ENCODE results near the gene MAST1.
"Not testable (repeated sequence)": the region's sequence is repeated elsewhere in the genome, so short reads cannot be mapped to it uniquely, and the experiment has no call there.

Gene MAST1

DNA sequence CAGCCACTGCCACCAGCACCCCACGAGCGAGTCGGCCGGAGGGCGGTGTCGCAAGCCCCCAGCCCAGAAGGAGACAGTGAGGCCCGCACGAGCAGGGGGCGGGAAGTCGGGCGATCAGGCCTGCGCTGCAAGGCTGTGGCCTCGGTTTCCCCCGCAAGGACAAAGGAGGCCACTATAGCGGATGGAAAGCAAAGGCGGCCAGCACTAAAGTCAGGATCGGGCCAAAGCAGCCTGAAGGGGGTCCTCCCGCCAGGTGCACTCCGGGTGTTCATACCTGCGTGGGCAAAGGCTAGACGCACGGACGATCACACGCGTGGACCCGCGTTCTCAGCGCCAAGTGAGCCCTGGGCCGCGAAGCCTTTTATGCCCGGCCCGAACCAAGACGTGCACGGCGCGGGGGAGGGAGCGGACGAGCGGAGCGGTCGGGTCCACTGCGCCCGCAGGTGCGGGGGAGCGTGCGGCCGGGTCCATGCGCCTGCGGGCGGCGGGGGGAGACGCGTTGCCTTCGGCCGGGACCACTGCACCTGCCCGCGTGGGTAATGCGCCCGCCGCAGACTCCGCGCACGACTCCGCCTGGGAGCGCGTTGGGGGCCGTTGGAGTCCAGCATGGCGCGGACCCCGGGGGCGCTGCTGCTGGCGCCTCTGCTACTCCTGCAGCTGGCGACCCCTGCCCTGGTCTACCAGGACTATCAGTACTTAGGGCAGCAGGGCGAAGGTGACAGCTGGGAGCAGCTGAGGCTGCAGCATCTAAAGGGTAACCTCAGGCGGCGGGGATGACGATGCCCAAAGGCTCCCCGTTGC, 36.6 kb upstream of the MAST1 start, which contains the start of the genes PRDX2 and THSD8:
PRDX2 (minus strand) TSS at position 335 of the 801 bp plus-strand sequence. CDS start 539 bp downstream, outside the sequence.
THSD8 (plus strand) TSS at position 604 of the 801 bp plus-strand sequence; CDS start at position 607, 3 bp downstream.
- peak; percentile 71 for DNase-seq

DNA sequence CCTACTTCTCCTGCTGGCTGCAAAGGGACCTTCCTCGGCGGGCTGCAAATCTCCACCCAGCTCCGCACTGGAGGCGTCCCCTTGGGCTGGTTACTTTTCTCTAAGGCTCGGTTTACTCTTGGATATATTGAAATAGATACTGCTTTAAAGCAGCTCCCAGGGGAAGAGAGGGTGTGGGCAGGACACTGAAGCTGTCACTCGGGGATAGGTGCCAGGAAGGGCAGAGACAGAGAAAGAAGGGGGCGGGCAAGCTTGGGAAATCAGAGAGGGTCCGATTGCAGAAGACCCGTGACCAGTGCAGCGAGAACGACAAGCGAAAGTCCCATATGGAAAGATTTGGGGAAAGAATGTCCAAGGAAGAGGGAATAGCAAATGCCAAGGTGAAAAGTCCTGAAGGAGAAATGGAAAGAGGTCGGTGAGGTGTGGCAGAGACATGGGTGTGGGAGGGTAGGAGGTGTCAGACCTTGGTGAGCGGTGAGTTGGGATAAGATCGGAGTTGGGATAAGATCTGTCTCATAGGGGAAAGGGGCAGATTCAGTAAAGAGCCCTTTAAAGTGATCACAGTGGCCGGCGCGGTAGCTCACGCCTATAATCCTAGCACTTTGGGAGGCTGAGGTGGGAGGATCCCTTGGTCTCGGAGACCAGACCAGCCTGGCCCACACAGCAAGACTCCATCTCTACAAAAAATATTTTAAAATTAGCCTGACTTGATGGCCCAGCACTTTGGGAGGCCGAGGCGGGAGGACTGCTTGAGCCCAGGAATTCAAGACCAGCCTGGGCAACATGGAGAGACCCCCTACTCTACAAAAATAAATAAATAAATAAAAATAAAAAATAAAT, 35.8 kb upstream of the MAST1 start:
- no peak for DNase-seq

DNA sequence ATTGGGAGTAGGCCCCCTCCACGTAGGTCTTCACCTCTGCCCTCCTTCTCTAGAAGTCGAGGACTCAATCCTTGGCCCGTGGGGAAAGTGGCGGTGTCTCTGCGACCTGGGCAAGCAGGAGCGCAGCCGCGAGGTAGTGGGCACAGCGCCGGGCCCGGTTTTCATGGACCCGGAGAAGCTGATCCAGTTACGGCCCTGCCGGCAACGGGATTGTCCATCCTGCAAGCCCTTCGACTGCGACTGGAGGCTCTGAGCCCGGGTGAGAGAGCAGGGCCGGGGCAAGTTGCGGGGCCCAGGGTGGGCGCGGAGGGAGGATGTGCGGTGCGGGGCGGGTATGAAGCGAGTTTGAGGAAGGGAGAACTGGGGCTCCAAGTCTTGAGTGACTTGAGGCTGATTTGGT, 34.3 kb upstream of the MAST1 start:
- no peak for DNase-seq

DNA sequence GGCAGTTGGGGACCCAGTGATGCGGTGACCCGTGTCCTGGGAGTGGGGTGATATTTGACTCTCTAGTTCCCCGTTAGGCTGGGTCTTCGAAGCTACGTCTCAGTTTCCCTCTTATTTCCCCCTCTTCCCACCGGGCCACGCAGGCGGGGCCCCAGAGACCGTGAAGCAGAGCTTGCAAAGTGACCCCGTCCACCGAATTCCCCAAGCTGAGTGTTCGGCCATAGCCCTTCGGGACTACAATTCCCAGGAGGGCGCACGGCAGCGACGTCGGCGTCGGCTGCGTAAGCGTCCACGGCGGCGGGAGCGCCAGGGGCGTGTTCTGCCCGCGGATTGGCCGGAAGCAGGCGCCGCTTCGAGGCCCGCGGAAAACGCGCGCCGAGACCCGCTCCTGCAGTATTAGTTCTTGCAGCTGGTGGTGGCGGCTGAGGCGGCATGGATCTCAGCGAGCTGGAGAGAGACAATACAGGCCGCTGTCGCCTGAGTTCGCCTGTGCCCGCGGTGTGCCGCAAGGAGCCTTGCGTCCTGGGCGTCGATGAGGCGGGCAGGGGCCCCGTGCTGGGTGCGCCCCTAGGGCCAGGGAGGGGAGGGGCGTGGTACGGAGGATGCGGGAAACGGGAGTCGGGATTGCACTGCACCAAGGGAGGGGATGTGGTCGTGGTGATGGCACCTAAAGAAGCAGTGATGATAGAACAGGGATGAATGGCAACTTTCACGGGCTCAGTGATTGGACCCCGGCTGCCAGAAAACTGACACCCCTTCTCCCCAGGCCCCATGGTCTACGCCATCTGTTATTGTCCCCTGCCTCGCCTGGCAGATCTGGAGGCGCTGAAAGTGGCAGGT, 31.9 kb upstream of the MAST1 start, which contains the start of gene RNASEH2A:
RNASEH2A (plus strand) TSS at position 343 of the 840 bp plus-strand sequence; CDS start at position 433, 90 bp downstream.
- DNase-seq = peak; percentile 90

DNA sequence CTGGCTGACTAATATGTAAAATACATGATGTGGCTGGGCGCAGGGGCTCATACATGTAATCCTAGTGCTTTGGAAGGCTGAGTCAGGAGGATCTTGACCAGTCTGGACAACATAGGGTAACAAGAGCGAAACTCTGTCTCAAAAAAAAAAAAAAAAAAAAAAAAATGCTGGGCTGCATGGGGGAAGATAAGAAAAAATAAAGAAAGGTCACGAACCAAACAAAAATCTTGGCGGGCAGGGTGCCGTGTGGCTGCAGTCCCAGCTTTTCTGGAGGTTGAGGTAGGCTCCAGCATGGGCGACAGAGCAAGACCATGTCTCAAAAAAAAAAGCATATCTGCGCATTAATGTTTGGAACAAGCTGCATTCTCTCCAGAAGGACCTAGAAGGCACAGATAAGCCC, 23.2 kb upstream of the MAST1 start:
- DNase-seq = no peak

DNA sequence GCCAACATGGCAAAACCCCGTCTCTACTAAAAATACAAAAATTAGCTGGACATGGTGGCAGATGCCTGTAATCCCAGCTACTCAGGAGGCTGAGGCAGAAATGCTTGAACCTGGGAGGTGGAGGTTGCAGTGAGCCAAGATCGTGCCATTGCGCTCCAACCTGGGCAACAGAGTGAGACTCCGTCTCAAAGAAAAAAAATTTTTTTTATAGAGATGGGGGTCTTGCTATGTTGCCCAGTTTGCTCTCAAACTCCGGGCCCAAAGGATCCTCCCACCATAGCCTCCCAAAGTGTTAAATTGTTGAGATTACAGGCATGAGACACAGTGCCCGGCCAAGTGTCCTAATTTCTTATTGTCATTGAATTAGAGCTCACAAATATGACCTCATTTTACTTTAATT, 21.1 kb upstream of the MAST1 start:
- DNase-seq = not testable (repeated sequence)

DNA sequence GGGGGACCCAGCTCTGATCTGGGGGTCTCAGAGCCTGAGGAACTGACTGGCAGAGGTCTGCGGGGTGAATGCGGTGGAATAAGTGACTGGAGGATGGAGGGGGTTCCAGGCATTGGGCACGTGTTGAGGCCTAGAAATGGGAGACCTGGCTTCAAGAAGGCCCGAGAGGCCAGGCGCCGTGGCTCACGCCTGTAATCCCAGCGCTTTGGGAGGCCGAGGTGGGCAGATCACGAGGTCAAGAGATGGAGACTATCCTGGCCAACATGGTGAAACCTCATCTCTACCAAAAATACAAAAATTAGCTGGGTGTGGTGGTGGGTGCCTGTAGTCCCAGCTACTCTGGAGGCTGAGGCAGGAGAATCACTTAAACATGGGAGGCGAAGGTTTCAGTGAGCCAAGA, 20.5 kb upstream of the MAST1 start:
- not testable (repeated sequence) for DNase-seq

DNA sequence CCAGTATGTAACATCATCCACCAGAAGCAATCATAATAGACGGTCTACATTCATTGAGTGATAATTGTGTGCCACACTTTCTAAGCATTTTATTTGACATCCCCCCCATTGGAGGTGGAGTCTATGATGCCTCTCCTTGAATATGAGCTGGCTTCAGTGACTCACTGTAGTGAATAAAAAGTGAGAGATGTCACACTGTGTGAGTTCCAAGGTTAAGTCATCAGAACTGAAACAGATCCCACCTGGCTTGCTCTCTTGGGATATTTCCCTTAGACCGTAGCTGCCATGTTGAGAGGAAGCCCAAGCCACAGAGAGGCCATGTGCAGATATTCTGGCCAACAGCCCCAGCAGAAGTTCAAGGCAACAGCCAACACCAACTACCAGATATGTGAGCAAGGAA, 16.6 kb upstream of the MAST1 start:
- DNase-seq = peak; percentile 15

DNA sequence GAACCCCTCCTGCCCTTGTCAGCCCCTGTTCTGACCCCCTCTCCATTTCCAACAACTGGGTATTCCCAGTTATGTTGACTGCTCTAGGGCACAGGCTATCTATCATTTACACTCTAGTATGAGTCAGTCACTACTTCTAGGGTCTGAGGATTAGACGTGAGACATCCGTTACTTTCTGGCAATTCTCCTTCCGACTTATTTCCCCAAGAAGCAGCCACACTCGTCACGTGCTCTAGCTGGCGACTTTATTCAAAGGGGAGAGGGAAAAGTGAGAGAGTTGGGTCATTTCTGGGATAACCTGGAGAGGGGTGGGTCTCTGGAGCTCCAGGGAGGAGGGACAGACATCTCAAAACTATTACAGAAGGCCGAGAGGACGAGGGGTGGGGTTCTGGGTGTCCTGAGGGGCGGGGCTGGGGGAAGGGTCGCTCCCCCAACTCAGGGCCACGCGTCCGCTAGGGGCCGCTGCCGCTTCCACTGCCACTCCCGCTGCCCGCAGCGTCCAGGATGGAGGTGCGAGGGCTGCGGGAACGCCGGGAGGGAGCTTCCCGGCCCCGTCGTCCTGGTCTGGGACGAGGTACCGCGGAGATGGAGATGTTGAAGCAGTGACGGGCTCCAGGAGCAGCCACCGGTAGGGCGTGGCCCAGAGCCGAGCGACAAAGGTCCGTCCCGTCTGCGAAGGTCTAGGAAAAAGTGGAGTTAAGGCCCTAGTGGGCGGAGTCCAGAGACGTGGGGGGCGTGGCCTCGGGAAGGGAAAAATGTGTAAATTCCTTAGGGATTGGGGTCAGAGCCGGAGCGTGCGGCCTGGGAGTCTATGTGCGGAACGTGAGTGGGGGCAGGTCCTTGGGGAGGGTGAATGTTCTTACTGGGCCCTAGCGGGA, 12.8 kb upstream of the MAST1 start:
- peak; percentile 57 for DNase-seq

DNA sequence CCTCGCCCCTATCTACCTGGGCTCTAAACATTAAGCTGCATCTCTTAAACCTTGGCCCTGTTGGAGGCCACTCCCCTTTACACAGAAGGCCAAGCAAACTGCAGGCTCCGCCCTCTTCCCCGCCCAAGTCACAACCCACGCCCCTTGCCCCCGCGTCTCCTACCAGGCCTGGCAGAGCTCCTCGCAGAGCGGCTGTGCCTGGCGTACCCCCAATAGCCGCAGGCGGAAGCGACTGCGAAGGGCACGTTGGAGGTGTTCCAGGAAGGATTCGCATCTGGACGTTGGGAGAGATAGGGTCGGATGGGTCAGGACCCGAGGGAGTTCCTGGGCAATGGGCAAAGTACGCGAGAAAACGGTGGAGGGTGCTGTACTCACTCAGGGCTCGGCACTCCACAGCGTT, 9.8 kb upstream of the MAST1 start:
- no peak for DNase-seq

DNA sequence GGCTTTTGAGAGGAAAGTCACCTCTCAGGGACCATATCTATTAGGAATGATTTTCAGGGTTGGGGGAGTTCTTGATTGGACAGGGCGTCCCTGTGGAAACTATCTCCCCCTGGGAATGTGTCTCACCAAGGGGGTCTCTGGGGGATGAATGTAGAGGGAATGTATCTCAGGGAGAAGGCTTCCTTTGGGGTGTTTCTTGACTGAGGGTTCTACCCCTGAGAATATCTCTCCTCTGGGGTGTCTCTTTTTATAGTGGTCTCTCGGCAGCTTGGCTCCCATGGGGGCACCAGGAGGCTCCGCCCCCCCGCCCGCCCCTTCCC, 4.9 kb upstream of the MAST1 start:
- no peak for DNase-seq

DNA sequence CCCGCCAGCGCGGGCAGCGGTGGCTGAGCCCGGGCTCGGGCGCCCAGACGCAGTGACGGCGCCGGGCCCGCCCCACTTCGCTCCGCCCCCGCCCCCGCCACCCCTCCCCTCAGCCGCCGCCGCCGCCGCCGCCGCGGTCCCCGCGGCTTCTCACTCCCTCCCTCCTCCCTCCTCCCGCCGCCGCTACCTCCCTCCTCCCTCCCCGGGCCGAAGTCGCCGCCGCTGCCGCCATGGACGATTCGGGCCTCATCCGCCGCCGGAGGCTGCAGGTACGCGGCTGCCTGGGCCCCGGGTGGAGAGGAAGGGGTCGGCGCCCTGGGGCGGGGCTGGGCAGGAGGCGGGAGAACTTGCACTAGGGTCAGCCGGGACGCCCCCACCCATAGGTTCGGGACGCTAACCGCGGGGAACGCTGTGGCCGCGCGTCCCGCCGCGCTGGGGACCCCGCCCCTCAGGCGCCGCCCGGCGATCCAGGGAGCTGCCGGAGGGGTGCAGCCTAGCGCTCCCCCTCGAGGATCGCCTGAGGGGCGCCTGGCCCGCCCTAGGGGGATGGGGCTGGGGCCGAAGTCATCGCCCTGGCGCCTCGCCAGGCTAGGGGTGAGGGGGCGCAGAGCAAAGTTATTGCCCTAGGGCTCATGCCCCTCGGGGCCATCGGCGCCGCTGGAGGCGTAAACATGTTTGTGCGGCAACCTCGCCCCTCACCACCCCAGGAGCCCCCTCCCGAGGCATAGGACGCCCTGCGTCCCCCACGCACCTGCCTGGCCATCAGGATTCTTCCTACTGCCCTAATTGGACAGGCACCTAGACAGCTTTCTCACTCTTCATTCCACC, 4.4 kb upstream of the MAST1 start:
- DNase-seq = peak; percentile 22

DNA sequence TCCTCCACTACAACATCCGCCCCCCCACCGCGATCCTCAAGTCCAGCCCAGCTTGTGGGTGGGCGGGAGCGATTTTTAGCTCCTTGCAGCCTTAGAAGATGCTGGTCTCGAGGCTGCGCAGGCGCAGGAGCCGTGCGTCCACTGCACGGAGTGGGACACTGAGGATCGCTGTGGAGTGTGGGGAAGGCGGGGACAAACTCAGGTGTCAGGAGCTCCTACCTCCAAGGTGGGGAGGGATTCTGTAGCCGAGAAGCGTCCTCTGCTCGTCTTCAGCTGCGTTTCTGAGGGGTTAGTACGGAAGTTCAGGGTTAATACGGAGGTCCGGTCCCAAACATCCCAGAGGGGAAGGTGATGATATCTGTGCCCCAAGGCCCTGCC, 3.8 kb upstream of the MAST1 start, which contains the start of gene RTBDN:
RTBDN (minus strand) TSS at position 14 of the 378 bp plus-strand sequence. CDS start 4,600 bp downstream, outside the sequence.
- no peak for DNase-seq

DNA sequence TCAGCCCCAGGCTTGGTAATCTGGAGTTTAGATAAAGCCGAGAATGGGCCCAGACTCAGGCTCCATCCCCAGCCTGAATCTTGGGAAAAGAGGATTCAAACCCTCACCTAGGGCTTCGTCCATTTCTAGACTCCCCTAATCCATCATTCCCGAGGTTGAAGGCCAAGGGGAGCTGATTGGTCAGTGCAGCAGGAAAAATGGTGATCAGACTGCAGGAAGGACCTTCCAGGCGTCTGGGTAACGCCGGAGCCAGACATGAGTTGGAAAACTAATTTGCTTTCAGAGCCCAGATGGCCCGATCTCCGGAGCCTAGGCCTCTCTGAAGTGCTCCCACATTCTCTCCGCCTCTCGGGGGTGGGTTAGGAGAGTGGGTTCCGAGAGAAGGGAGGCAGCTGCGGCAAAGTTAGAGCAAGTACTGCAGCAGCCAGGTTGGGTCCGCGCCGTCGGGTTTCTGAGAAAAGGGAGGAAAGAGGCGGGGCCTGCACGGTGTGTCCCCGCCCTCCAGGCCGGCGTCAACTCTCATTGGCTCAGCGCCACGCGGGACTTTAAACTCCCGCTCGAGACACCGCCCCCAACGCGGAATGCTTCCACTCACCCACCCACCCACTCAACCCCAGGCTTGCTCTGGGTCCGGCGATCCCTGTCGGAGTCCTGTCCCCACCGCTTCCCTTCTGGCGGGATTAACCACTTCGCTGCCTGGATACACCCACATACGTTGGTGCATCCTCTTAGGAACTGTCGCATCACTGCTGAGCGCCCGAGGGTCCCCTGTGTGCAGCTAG, 3.1 kb upstream of the MAST1 start:
- DNase-seq = peak; percentile 26

DNA sequence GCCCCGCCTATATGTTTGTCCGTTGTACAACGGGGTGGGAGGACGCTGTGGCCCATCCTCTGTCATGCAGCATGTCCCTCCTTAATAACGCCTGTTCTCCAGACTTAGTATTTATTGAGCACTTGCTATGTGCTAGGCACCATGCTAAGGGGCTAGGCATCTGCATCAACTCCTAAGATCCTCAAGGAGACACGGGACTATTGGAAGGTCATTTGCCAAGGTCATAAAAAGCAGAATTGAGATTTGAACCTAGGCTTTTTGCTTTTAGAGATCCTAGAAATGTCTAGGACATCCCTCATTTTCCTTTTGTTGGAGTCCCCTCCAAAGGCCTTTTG, 1.8 kb upstream of the MAST1 start:
- DNase-seq = no peak

DNA sequence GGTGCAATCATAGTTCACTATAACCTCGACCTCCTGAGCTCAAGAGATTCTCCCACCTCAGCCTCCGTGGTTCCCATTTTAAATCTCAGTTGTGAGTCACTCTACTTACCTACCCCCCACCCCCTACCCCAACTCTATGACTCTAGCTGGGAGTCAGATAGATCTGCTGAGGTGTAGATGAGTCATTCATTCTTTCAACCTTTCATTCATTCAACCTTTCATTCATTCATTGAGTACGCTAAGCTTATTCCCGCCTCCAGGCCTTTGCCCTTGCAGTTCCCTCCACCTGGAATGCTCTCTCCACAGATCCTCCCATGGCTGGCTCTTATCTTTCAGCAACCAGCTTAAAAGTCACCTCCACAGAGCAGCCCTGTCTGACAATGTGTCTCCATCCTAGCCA, 1.1 kb upstream of the MAST1 start:
- peak; percentile 15 for DNase-seq

DNA sequence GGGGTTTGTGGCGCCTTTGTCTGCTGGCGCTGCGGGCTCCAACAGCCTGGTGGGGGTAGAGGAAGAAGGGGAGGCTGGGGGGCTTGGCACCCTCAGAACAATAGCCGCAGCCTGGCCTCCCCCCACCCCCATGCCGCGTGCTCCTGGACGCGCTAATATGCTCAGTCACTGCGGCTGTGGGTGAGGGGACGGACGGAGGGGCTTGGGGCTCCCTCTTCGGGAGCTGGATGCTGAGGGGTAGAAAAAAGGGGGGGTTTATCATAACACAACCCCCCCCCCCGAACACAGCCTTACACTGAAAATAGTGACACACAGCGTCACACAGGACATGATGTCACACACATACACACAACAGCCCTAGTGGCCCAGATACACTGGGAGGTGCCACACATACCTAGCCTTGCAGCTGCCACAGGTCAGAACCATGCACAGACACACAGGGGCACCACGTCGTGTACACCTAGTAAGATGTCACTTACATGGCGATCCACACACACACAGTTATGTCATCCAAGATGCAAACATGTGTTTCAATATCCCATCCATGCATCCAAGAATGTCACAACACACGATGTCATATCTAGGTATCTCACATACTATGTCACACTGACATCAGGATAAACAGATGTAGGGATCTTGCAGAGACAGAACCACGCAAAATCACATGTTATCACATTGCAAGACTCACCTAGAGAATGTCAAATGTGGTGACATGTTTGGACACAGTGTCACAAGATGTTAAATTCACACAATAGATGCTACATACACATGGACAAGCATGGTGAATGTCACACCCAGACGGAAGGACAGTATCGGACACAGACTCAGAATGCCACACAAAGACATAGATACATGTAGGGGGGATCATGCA, 806 bp downstream of the MAST1 start:
- DNase-seq = no peak

DNA sequence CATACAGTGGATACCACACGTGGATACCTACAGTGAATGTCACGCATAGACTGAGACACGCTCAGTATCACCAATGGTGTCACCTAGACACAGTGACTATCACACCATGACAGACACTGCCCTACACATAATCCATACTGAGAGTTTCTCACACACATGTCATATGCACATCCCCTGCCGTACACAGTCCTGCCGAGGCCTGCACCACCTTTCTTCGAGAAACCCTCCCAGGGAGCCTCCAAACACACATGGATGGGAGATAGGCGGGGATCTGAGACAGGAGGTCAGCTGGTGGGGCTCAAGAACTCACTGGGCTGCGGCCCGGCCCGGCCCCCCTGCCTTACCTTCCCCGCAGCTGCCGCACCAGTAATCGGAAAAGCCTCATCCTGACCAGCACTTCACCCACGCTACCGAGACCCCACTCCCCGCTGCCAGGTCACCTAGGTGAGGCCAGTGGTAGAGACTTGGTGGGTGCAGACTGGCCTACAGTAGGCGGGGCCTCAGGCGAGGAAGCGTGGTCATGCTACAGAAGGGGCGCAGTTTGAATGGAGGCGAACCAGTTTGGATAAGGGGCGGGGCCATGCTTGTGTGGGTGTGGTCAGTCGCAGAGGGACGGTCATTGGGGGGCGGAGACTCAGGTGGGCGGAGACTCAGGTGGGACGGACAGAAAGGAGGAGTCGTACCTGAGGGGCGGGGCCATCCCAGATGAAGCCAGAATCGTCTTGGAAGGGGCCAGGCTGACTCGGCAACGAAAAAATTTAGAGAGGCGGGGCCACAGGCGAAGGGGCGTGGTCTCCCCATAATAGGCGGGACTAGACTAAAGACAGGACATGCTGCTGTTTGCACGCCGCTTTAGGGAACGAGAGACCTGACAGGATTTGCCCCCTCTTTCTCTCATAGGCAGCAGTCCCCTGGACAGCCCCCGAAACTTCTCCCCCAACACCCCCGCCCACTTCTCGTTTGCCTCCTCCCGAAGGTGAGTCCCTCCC, 2.1 kb downstream of the MAST1 start:
- DNase-seq = peak; percentile 81
